Suprapubic skin (tissue), 4 donors: ENCODE results near the gene FTCDNL1. TPM values are rescaled to one million over a fixed set of nuclear protein-coding genes. Genes with fewer than 3 reads are reported as not detected.

Source experiments
- DNase-seq, 2 donors: peaks; one replicate each; pipeline ENCODE4 v3.0.0-alpha.2; 2019; ENCODE audit warnings: low spot score in 2 of 2
- H3K27ac ChIP-seq: fragments of 200-600 bp; sonication (generic); one replicate; pipeline ENCODE4 v1.5.1; 2019
- H3K27me3 ChIP-seq: fragments of 200-600 bp; sonication (generic); one replicate; pipeline ENCODE4 v1.5.1; 2019
- H3K36me3 ChIP-seq: fragments of 200-600 bp; sonication (generic); one replicate; pipeline ENCODE4 v1.5.1; 2019
- H3K4me1 ChIP-seq: fragments of 200-600 bp; sonication (generic); one replicate; pipeline ENCODE4 v1.5.1; 2019
- H3K4me3 ChIP-seq: fragments of 200-600 bp; sonication (generic); one replicate; pipeline ENCODE4 v1.5.1; 2019; ENCODE audit warnings: mild to moderate bottlenecking
- H3K9me3 ChIP-seq: fragments of 200-600 bp; sonication (generic); one replicate; pipeline ENCODE4 v1.5.1; 2019
- CTCF ChIP-seq, 2 donors: fragments of 200-600 bp in 1 of 2; fragments of 450-650 bp in 1 of 2; sonication (generic) in 1 of 2; IDR thresholded peaks; one replicate each; pipeline ENCODE4 v1.5.1; 2016 to 2019; ENCODE audit warnings: antibody characterized with exemption in 2 of 2, mild to moderate bottlenecking in 1 of 2, moderate library complexity in 1 of 2
- EP300 ChIP-seq: sonication (generic); formaldehyde crosslinking; IDR thresholded peaks from one replicate; pipeline ENCODE4 v1.6.1; 2017; ENCODE audit warnings: antibody characterized with exemption
- POLR2A ChIP-seq, 2 donors: fragments of 450-650 bp; IDR thresholded peaks; one replicate each; pipeline ENCODE4 v1.6.1; 2017; ENCODE audit warnings: antibody characterized with exemption in 2 of 2, mild to moderate bottlenecking in 2 of 2, moderate library complexity in 2 of 2
- POLR2AphosphoS5 ChIP-seq, 3 donors: sonication (generic); formaldehyde crosslinking; IDR thresholded peaks; one replicate each; pipeline ENCODE4 v1.6.1; 2017; ENCODE audit warnings: antibody characterized with exemption in 3 of 3
- WGBS: methylation state at CpG from one replicate; pipeline ENCODE4 v1.1.5; 2018; 5-methylcytosine and 5-hydroxymethylcytosine counted together
- total RNA-seq, 4 donors: library from RNA; depleted of rRNA; stranded (reverse); fragments of >200 nt; gene quantifications; one replicate each; pipeline ENCODE4 v1.1.0, GENCODE V29; 2016

Gene FTCDNL1
- total RNA-seq, 4 donors from 2014 or later = 2.8 to 7.3 (median 5.5) TPM

DNA sequence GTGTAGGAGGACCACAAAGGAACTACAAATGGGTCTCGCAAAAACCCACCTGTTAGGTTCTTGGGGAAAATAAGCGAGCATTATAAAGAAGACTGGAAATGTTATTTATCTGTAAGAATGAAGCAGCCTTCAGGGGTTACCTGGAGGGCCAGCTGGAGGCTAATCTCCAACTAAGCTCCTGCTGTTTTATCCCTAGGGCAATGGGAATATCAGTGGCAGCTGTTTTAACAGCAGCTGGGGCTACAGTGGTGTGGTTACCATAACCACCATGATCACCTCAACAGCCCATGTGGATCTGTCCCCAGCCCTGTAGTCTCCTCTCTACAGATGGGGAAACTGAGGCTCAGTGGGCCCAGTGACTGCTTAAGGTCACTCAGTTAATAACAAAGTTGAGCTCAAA is 108.1 kb downstream of the FTCDNL1 start:
- Histone ChIP-seq H3K27me3 (no peaks in the 10 kb centered on the region), H3K36me3 (no peaks in the 10 kb centered on the region), H3K27ac (no peak overlapping the region), H3K4me1 (peaks cover 6% of the 10 kb centered on the region), H3K4me3 (no peak overlapping the region), H3K9me3 (no peaks in the 10 kb centered on the region)
- 97% methylated on average over 2 of the region's 2 CpGs for WGBS
- no peak for TF ChIP-seq POLR2AphosphoS5 (IDR thresholded peaks at IDR 0.05)
- no peak for TF ChIP-seq POLR2A (IDR thresholded peaks at IDR 0.05)
- TF ChIP-seq CTCF (IDR thresholded peaks at IDR 0.05) = no peak
- TF ChIP-seq EP300 = no peak
- DNase-seq = no peak

- H3K27me3 ChIP-seq = no peaks in the 10 kb centered on the region
- H3K27ac ChIP-seq = no peak overlapping the region
- WGBS = 36% methylated on average over 5 of the region's 5 CpGs
- H3K4me1 ChIP-seq = peaks cover 6% of the 10 kb centered on the region
- DNase-seq = no peak
- no peaks in the 10 kb centered on the region for H3K9me3 ChIP-seq
- TF ChIP-seq EP300 = no peak
- H3K36me3 ChIP-seq = no peaks in the 10 kb centered on the region
- no peak overlapping the region for H3K4me3 ChIP-seq
Observed at GRCh38 chr2:199740111-199740428, 110.9 kb downstream of the FTCDNL1 start.

GRCh38 chr2:199739413-199740110 is 111.4 kb downstream of the FTCDNL1 start:
- no peak overlapping the region for H3K4me3 ChIP-seq
- peak; percentile 78 to 85 for DNase-seq
- TF ChIP-seq EP300 (no peak), CTCF (IDR thresholded peaks at IDR 0.05) (peak; percentile 65 to 84)
- H3K4me1 ChIP-seq = peaks cover 6% of the 10 kb centered on the region
- no peak overlapping the region for H3K27ac ChIP-seq
- H3K9me3 ChIP-seq = no peaks in the 10 kb centered on the region
- H3K27me3 ChIP-seq = no peaks in the 10 kb centered on the region
- WGBS = 31% methylated on average over 15 of the region's 15 CpGs
- no peaks in the 10 kb centered on the region for H3K36me3 ChIP-seq

DNA sequence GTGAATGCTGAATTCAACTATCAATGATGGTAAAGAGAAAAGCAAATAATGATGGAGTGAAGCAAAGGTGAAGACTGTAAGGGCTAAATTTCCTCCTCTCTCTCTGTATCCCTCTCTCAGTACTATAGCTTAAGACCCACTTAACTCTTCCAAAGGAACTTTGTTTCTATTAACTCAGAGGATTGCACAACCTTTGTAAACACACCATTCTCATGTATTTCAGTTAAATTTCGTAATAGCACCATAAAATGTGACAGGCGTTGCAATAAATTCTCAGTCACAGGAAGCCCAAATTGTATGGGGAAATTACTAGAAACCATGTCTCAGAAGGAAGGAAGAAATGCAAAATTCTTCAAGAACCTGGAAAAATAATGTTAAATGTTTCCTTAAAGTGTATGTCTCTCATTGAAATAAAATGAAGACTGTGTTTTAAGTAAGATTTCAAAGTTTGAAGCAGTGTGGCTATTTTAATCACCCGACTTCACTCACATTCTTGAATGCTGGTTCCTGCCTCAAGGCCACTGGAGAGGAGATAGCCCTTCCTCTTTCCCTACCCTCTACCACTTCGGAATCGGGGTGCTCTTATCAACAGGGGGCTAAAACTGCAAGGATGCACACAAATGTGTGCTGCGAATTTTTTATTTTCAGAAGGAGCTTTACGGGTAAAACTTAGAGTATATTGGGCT is 112.1 kb downstream of the FTCDNL1 start:
- Histone ChIP-seq H3K4me3 (no peak overlapping the region), H3K27me3 (no peaks in the 10 kb centered on the region), H3K36me3 (no peaks in the 10 kb centered on the region), H3K27ac (no peak overlapping the region), H3K9me3 (no peaks in the 10 kb centered on the region), H3K4me1 (peaks cover 6% of the 10 kb centered on the region)
- WGBS = 70% methylated on average over 7 of the region's 7 CpGs
- no peak for DNase-seq
- no peak for TF ChIP-seq POLR2AphosphoS5 (IDR thresholded peaks at IDR 0.05)
- TF ChIP-seq CTCF (IDR thresholded peaks at IDR 0.05) = no peak
- no peak for TF ChIP-seq POLR2A (IDR thresholded peaks at IDR 0.05)
- no peak for TF ChIP-seq EP300

GRCh38 chr2:199734651-199735050 is 116.3 kb downstream of the FTCDNL1 start:
- H3K27me3 ChIP-seq = no peaks in the 10 kb centered on the region
- WGBS = 89% methylated on average over 1 of the region's 1 CpG

More at GRCh38 chr2:199734651-199735050, 116.3 kb downstream of the FTCDNL1 start:
- no peak for TF ChIP-seq CTCF (IDR thresholded peaks at IDR 0.05)
- TF ChIP-seq POLR2AphosphoS5 (IDR thresholded peaks at IDR 0.05) = no peak
- no peak for TF ChIP-seq POLR2A (IDR thresholded peaks at IDR 0.05)
- no peak for TF ChIP-seq EP300
- Histone ChIP-seq H3K36me3 (no peaks in the 10 kb centered on the region), H3K9me3 (no peaks in the 10 kb centered on the region), H3K4me3 (no peak overlapping the region), H3K4me1 (peaks cover under 1% of the 10 kb centered on the region), H3K27ac (no peak overlapping the region)
- no peak for DNase-seq
